ENCODE data around the gene SLC6A9.

DNA sequence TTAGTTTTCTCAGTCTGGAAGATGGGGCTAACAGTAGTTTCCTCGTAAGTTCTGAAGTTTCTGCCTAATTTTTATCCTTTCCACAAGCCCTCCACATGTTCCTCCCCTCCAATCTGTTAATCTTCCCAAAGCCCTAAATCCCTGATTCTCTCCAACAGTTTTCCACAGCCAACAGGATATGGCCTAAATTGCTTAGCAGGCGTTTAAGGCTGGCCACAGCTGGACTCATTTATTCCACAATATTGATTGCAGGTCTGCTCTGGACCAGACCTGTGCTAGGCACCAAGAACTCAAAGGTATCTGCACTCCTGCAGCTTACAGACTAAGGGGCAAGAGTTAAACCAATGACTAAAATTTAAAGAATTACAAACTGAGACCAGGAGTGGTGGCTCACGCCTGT is 3.9 kb downstream of the SLC6A9 start:
- TF ChIP-seq, protein P1, sequence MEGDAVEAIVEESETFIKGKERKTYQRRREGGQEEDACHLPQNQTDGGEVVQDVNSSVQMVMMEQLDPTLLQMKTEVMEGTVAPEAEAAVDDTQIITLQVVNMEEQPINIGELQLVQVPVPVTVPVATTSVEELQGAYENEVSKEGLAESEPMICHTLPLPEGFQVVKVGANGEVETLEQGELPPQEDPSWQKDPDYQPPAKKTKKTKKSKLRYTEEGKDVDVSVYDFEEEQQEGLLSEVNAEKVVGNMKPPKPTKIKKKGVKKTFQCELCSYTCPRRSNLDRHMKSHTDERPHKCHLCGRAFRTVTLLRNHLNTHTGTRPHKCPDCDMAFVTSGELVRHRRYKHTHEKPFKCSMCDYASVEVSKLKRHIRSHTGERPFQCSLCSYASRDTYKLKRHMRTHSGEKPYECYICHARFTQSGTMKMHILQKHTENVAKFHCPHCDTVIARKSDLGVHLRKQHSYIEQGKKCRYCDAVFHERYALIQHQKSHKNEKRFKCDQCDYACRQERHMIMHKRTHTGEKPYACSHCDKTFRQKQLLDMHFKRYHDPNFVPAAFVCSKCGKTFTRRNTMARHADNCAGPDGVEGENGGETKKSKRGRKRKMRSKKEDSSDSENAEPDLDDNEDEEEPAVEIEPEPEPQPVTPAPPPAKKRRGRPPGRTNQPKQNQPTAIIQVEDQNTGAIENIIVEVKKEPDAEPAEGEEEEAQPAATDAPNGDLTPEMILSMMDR (IDR thresholded peaks at IDR 0.05): no peak
- TF ChIP-seq POLR2A (IDR thresholded peaks at IDR 0.05): no peak

Data from upper lobe of left lung (tissue), 4 donors.